OCI-LY1 (cell line): Measurements from ENCODE around the gene YWHAH.

Experiments used
- CTCF ChIP-seq: fragments of 200-600 bp; sonication (generic), shearing (Covaris generic); IDR thresholded peaks from 2 replicates; pipeline ENCODE4 v1.5.1; 2017; ENCODE audit warnings: mild to moderate bottlenecking, antibody characterized with exemption, low read length, moderate library complexity, mixed read lengths
- EZH2 ChIP-seq: fragments of 200-600 bp; sonication (generic), shearing (Covaris generic); IDR thresholded peaks from 2 replicates; pipeline ENCODE4 v1.8.0; 2017; ENCODE audit warnings: borderline replicate concordance, mixed run types, mild to moderate bottlenecking, antibody characterized with exemption, low read length, moderate library complexity, mixed read lengths

DNA sequence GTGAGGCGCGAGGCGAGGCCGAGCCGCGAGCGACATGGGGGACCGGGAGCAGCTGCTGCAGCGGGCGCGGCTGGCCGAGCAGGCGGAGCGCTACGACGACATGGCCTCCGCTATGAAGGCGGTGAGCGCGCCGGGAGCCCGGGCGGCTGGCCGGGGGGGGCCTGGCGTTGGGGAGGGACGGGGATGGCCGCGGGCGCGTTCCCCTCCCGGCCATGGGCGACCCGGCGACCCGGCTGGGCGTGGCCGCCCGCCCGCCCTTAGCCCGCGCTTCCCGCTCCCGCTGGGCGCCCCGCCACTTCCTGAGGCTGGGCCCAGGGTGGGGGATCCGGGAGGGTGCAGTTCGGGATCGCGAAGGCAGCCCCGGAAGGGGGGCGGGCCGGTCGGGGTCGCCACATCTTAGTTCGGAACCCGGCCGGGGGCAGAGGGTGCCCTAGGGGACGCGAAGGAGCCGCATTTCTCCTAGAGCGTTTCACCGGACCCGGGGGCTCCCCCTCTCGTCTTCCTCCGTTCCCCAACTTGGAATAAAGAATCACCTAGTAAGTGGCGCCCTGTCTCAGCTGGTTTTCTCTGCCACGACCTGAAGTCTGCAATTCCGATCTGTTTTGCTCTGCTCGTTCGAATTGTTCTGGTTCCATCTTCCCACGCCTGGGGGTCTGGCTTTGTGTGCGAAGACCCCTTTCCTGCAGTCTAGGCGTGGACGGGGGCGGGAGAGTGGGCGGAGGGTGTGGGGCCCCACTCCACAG lies 536 bp downstream of the YWHAH start:
- TF ChIP-seq CTCF = no peak
- TF ChIP-seq EZH2 = no peak
